Retina (tissue), 1 donor: ENCODE data around the gene CHCHD2.
"Not testable (repeated sequence)": the region's sequence is repeated elsewhere in the genome, so short reads cannot be mapped to it uniquely, and the experiment has no call there.

Experiments
- DNase-seq: peaks from one replicate; pipeline ENCODE4 v3.0.0-alpha.2; 2016

Gene CHCHD2

GRCh38 chr7:56081626-56082340, 24.5 kb downstream of the CHCHD2 start:
- no peak for DNase-seq

GRCh38 chr7:56080726-56081435, 25.4 kb downstream of the CHCHD2 start:
- not testable (repeated sequence) for DNase-seq

- no peak for DNase-seq
Observed at GRCh38 chr7:56079450-56080185, 26.7 kb downstream of the CHCHD2 start.

- no peak for DNase-seq
Observed at GRCh38 chr7:56078196-56078595, 28.1 kb downstream of the CHCHD2 start.

GRCh38 chr7:56077681-56078080, 28.6 kb downstream of the CHCHD2 start:
- DNase-seq = no peak

GRCh38 chr7:56074371-56074791, 31.9 kb downstream of the CHCHD2 start:
- peak; percentile 92 for DNase-seq

GRCh38 chr7:56066376-56066775, 39.9 kb downstream of the CHCHD2 start:
- DNase-seq = not testable (repeated sequence)

- peak; percentile 94 for DNase-seq
Observed at GRCh38 chr7:56063882-56064625, 42.2 kb downstream of the CHCHD2 start, which contains the start of gene SUMF2. Gene SUMF2, plus strand, starts transcription at chr7:56064286. Its CDS starts 26 bp downstream, at chr7:56064312.

GRCh38 chr7:56063500-56063881, 42.8 kb downstream of the CHCHD2 start:
- DNase-seq = no peak

- DNase-seq = no peak
Observed at GRCh38 chr7:56062382-56062781, 43.9 kb downstream of the CHCHD2 start.

- DNase-seq = no peak
Observed at GRCh38 chr7:56053993-56054392, 52.3 kb downstream of the CHCHD2 start.

- DNase-seq = no peak
Observed at GRCh38 chr7:56053379-56053778, 52.9 kb downstream of the CHCHD2 start.
